SK-N-SH treated with all-trans-retinoic acid at 6 μM for 48 hours (cell line): ENCODE data around the gene DTNB.

Experiments
- ATAC-seq: fragments of 200-7000 bp; cut with Tn5 transposase; 3 replicates; pipeline ENCODE4 v1.9.1; 2020; ENCODE audit warnings: mild to moderate bottlenecking, moderate library complexity
- CREB5 ChIP-seq: fragments of 250-450 bp; sonication (Bioruptor Pico); IDR thresholded peaks from 2 replicates; pipeline ENCODE4 v1.5.1; 2020; ENCODE audit warnings: low read depth, mild to moderate bottlenecking, moderate library complexity
- CSDC2 ChIP-seq: fragments of 250-450 bp; sonication (Bioruptor Pico); IDR thresholded peaks from 2 replicates; pipeline ENCODE4 v1.5.0; 2020; ENCODE audit warnings: mild to moderate bottlenecking, moderate library complexity
- CSRNP3 ChIP-seq: fragments of 250-450 bp; sonication (Bioruptor Pico); IDR thresholded peaks from 2 replicates; pipeline ENCODE4 v1.5.1; 2021; ENCODE audit warnings: mild to moderate bottlenecking, moderate library complexity
- ESRRG ChIP-seq: fragments of 250-450 bp; sonication (Bioruptor Pico); IDR thresholded peaks from 2 replicates; pipeline ENCODE4 v1.6.1; 2021; ENCODE audit warnings: mild to moderate bottlenecking
- GLIS3 ChIP-seq: fragments of 250-450 bp; sonication (Bioruptor Pico); IDR thresholded peaks from 2 replicates; pipeline ENCODE4 v1.5.0; 2020; ENCODE audit warnings: mild to moderate bottlenecking, moderate library complexity
- ISL1 ChIP-seq: fragments of 250-450 bp; sonication (Bioruptor Pico); IDR thresholded peaks from 2 replicates; pipeline ENCODE4 v2.1.2; 2022; ENCODE audit warnings: mild to moderate bottlenecking, moderate library complexity
- OSR1 ChIP-seq: fragments of 250-450 bp; sonication (Bioruptor Pico); IDR thresholded peaks from 2 replicates; pipeline ENCODE4 v1.8.0; 2022; ENCODE audit warnings: moderate library complexity, mild to moderate bottlenecking, inconsistent platforms
- POU6F1 ChIP-seq: fragments of 250-450 bp; sonication (Bioruptor Pico); IDR thresholded peaks from 2 replicates; pipeline ENCODE4 v1.8.0; 2021; ENCODE audit warnings: low read depth, mild to moderate bottlenecking, moderate library complexity, borderline replicate concordance
- PPARA ChIP-seq: fragments of 250-450 bp; sonication (Bioruptor Pico); IDR thresholded peaks from 2 replicates; pipeline ENCODE4 v1.5.0; 2020; ENCODE audit warnings: mild to moderate bottlenecking, borderline replicate concordance
- RARB ChIP-seq: fragments of 250-450 bp; sonication (Bioruptor Pico); IDR thresholded peaks from 2 replicates; pipeline ENCODE4 v1.8.0; 2021; ENCODE audit warnings: mild to moderate bottlenecking, moderate library complexity
- SNAI2 ChIP-seq: fragments of 250-450 bp; sonication (Bioruptor Pico); IDR thresholded peaks from 2 replicates; pipeline ENCODE4 v1.5.0; 2020; ENCODE audit warnings: mild to moderate bottlenecking, moderate library complexity
- TCF4 ChIP-seq: fragments of 250-450 bp; sonication (Bioruptor Pico); IDR thresholded peaks from 2 replicates; pipeline ENCODE4 v1.8.0; 2021; ENCODE audit warnings: mild to moderate bottlenecking, moderate library complexity, borderline replicate concordance
- TOX ChIP-seq: fragments of 250-450 bp; sonication (Bioruptor Pico); IDR thresholded peaks from 2 replicates; pipeline ENCODE4 v1.8.0; 2021; ENCODE audit warnings: mild to moderate bottlenecking, moderate library complexity, borderline replicate concordance
- TSHZ2 ChIP-seq: fragments of 250-450 bp; sonication (Bioruptor Pico); IDR thresholded peaks from 2 replicates; pipeline ENCODE4 v1.5.0; 2020; ENCODE audit warnings: mild to moderate bottlenecking, moderate library complexity
- ZC3H10 ChIP-seq: fragments of 250-450 bp; sonication (Bioruptor Pico); IDR thresholded peaks from 2 replicates; pipeline ENCODE4 v1.5.1; 2021; ENCODE audit warnings: mild to moderate bottlenecking, moderate library complexity
- ZFP3 ChIP-seq: fragments of 250-450 bp; sonication (Bioruptor Pico); IDR thresholded peaks from 2 replicates; pipeline ENCODE4 v1.5.0; 2020; ENCODE audit warnings: mild to moderate bottlenecking, moderate library complexity
- ZFP30 ChIP-seq: fragments of 450-650 bp; formaldehyde crosslinking; IDR thresholded peaks from 2 replicates; pipeline ENCODE4 v1.5.0; 2022; ENCODE audit warnings: mild to moderate bottlenecking, moderate library complexity
- ZNF70 ChIP-seq: fragments of 450-650 bp; formaldehyde crosslinking; IDR thresholded peaks from 2 replicates; pipeline ENCODE4 v1.5.0; 2020; ENCODE audit warnings: mild to moderate bottlenecking, moderate library complexity
- ZNF8 ChIP-seq: fragments of 450-650 bp; formaldehyde crosslinking; IDR thresholded peaks from 2 replicates; pipeline ENCODE4 v1.5.0; 2020; ENCODE audit warnings: mild to moderate bottlenecking, moderate library complexity

Gene DTNB

GRCh38 chr2:25545899-25546298 lies 127.5 kb downstream of the DTNB start:
- TF ChIP-seq ZFP30 (CRISPR knock-in tag): no peak
- no peak for TF ChIP-seq ESRRG (CRISPR knock-in tag)
- TF ChIP-seq CSRNP3: no peak
- TF ChIP-seq CREB5 (CRISPR knock-in tag): no peak
- TF ChIP-seq TSHZ2: no peak
- TF ChIP-seq SNAI2 (CRISPR knock-in tag): no peak
- no peak for TF ChIP-seq ISL1 (CRISPR knock-in tag)
- no peak for ATAC-seq

GRCh38 chr2:25544445-25544844 lies 128.9 kb downstream of the DTNB start:
- TF ChIP-seq CSRNP3 (no peak), ESRRG (CRISPR knock-in tag) (no peak), POU6F1 (CRISPR knock-in tag) (no peak), GLIS3 (CRISPR knock-in tag) (no peak), SNAI2 (CRISPR knock-in tag) (no peak), ZC3H10 (CRISPR knock-in tag) (no peak), ISL1 (CRISPR knock-in tag) (no peak), ZFP30 (CRISPR knock-in tag) (no peak), TSHZ2 (no peak), CREB5 (CRISPR knock-in tag) (no peak), CSDC2 (CRISPR knock-in tag) (no peak), RARB (CRISPR knock-in tag) (no peak), ZNF70 (CRISPR knock-in tag) (no peak), ZNF8 (no peak)
- TF ChIP-seq, all 23 proteins: peak for 0

GRCh38 chr2:25543939-25544338 lies 129.4 kb downstream of the DTNB start:
- no peak for ATAC-seq
- TF ChIP-seq ZFP30 (CRISPR knock-in tag): no peak
- no peak for TF ChIP-seq PPARA (CRISPR knock-in tag)
- no peak for TF ChIP-seq CSDC2 (CRISPR knock-in tag)
- TF ChIP-seq POU6F1 (CRISPR knock-in tag): no peak
- TF ChIP-seq TCF4: no peak
- TF ChIP-seq TSHZ2: no peak
- TF ChIP-seq ZFP3: no peak
- TF ChIP-seq ZNF8: no peak
- no peak for TF ChIP-seq ZC3H10 (CRISPR knock-in tag)
- no peak for TF ChIP-seq ZNF70 (CRISPR knock-in tag)
- no peak for TF ChIP-seq OSR1
- TF ChIP-seq GLIS3 (CRISPR knock-in tag): no peak
- TF ChIP-seq TOX (CRISPR knock-in tag): no peak
- TF ChIP-seq, all 23 proteins: peak for 0

More at GRCh38 chr2:25544445-25544844, 128.9 kb downstream of the DTNB start:
- ATAC-seq: no peak
